Renal pelvis (tissue), 4 donors: ENCODE measurements around the gene NEXN. TPM values are rescaled to one million over a fixed set of nuclear protein-coding genes. Genes with fewer than 3 reads are reported as not detected.
"Not testable (repeated sequence)": the region's sequence is repeated elsewhere in the genome, so short reads cannot be mapped to it uniquely, and the experiment has no call there.

Experiments
- DNase-seq: peaks from one replicate; pipeline ENCODE4 v3.0.0-alpha.2; 2013
- polyA plus RNA-seq, 3 donors: library from polyadenylated mRNA; unstranded; fragments of 120-200 nt; gene quantifications; one replicate each; pipeline ENCODE4 v1.2.1, GENCODE V29; 2013; ENCODE audit not compliant: insufficient read length in 3 of 3

NEXN gene
- polyA plus RNA-seq, 3 donors = 8.0 to 13.6 (median 10.0) TPM

DNA sequence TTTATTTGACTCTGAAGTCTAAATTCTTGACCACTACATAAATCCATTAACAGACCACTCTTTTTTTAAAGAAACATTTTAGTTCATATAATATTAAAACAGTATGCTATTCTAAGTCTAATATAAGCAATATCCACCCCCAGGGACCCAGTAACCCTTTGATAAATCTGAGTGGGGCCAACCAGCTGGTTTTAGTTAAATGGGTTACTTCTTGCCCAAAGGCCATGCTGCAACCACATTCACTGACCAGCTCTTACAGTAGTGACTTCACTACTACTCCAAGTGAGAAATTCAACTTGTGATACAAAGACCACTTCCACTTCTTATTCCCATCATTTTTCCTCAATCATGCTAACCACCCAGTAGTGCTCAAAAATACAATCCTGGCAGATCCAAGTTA, 70.0 kb downstream of the NEXN start:
- no peak for DNase-seq

- no peak for DNase-seq
Measured at GRCh38 chr1:77958850-77959249, 70.4 kb downstream of the NEXN start.

DNA sequence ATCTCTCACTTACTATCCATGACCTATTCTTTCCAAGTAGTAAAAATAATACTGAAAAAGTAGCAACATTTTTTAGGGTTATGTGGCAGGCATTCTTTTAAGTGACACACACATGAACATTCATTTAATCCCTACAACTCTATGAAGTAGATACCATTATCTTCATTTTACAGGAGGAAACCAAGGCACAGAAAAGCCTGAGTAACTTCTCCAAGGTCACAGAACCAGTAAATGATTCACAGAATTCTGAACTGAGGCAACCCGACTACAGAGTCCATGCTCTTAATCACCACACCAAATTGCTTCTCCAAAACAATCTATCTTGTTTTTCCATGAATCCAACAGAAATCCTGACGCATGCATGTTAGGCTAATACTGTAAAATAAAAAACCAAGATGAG, 73.0 kb downstream of the NEXN start:
- no peak for DNase-seq

DNA sequence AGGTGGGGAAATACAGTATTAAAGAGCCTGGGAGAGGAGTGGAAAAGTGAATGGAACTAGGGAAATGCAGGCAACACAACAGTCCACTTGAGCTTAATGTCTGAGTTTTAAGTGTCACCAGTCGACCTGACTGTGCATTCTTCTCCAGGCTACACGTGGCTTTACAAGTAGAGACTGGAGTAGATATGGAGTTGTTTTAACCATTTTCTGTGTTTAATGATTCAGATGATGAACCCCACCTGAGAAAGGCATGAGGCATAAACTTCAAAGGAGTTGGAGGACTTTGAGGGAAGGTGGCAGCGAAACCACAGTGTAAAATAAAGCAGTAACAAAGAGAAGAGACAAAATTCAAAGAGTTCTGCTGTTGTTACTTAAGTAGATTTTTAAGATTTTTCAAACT, 77.9 kb downstream of the NEXN start:
- DNase-seq = no peak

DNA sequence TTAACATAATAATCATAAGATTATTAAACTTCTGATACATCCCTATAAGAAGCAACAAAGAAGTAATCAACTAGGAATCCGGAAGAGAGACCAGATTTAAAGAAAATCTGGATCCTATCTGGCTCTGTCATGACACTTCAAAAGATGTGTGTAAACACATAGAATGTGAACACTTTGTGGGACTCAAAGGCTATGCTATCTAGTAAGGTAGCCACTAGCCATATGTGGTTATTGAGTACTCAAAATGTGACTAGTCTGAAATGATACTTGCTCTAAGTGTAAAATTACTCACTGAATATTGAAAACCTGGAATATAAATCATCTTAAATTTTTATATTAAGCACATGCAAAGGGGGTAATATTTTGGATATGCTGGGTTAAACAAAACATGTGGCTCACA, 81.8 kb downstream of the NEXN start:
- no peak for DNase-seq

DNA sequence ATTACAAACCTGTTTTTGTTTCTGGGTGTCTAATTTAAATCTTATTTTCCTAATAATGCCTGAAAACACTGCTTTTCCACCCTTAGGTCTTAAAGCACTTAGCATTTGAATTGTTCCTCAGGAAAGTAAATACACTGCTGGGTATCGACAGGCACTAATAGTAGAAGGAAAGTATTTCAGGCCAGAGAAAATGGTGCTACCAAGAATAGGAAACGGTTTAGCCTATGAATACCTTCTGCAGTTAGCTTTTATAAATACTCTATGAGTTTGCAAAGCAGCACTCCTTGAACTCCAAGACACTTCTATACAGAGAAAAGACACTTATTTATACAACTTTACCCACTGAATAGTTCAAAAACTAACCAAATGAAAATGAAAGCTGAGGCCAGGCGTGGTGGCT, 83.7 kb downstream of the NEXN start:
- DNase-seq = no peak

DNA sequence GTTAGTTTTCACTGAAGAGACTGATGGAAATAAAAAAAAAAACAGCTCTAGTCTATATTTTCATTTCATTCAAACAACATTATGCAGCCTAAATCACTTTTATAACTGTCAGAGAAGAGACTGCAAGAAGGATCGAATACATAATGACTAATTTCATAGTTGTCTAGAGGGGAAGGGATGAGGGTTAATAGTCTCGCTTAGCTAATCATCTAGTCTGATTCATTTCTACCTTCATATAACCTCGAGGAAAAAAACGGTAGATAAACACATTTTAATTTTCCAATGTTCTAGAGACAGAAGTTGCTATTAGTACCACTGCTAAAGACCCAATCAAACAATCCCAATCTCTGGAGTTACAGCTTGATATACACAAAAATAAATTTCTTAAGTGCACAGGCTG, 87.0 kb downstream of the NEXN start:
- no peak for DNase-seq

DNA sequence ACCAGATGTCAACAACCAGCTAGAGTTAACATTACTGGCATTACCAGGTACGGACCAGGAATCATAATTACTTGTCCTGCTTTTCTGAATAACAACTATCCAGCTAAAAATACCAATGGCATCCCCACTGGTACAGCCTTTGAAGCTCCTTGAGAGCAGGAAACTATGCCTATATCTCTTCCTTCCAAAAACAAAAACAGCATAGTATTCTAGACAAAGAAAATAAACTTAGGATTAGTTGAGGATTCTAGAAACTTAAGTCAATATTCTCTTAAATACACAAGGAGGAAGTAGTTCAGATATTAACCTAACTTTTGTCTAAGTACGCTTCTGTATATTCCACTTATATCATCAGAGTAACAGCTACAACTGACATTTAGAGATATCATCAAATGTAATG, 87.5 kb downstream of the NEXN start:
- DNase-seq = no peak

GRCh38 chr1:77976433-77977076, 88.1 kb downstream of the NEXN start:
- DNase-seq = no peak

DNA sequence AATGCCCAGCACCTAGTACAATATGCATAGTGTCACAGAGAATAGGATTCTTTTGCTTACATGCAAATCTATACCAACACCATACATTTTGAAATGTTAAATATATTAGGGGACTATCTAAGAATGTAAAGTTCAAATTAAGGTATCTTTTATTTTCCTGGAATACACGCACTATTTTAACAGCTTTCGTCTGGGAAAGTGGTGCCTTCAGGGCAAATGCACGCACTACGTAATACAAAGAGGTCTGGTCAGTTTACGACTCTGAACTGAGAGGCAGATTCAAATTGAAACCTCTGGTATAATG, 89.5 kb downstream of the NEXN start:
- no peak for DNase-seq

DNA sequence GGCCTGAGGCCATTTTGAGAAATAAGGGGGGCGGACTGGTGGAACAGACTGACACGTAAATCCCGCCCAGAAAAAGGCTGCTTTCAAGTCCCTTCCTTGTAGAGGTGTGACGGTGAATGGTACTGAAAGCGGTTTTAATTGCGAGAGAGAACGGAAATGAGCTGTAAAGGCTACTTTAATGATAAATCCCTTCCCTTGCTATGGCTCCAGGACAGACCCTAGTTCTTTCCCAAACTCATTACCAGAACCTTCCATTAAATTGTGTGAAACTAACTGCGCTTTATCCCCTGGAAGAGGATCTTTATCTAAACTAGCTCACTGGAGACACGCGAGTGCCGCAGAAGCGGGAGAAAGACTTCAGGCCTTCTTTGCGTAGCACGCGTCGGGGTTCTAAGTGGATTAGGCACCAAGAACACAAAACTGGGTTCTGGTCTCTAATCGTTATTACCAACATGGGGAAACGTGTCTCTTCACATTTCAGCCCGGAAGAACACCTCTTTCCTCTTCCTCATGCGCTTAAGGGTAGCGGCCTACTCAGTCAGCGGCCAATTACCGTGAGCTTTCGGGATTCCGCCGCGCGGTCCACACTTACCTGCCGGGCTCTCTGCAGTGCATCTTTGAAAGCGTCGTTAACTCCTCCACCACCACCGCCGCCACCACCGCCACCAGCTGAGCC, 90.0 kb downstream of the NEXN start:
- peak; percentile 92 for DNase-seq

DNA sequence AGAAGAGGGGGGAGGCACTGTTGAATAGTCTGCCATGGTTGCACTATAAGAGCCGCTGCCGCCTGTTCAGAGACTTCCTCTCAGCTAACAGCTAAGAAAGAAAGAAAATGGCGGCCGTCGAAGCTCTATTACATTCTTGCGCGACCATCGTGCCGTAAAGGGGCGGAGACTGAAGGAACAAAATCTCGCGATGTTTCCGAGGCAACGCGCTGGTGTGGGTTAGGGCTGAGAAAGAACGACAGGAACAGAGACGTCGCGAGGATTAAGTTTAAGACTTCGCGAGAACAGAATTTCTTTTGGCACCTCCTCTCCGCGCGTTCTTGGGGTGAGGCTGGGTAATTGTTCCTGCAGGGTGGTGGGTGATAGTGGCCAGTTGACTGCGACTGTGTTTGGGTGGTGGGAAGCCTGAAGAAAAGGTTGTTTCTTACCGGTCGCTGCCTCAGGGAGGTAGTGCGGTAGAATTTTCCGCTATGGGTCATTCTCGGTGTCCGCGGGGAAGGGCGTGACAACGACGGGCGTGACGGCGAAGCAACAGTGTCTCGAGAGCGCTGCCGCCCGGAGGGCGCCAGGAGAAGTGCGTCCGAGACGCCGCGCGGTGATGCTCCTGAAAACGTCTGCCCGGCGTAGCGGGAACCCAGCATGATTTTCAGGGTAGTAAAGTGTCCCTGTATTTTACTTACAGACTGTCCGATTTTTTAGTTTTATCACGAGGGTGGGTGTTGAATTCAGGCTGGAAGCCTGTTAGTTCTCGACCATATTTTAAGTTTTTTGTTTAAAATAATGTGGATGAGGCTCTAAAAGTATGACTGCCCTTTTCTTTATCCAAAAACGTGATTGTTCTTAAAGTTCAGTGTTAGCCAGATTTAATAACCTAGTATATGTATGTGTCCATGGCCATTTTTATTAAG, 90.8 kb downstream of the NEXN start, which contains the start of gene FUBP1:
TSS of gene FUBP1 (minus strand) at position 104 of the 908 bp plus-strand sequence. CDS start at position 36, 68 bp downstream.
- peak; percentile 99 for DNase-seq

- DNase-seq = not testable (repeated sequence)
Measured at GRCh38 chr1:77983352-77983996, 95.0 kb downstream of the NEXN start.

DNA sequence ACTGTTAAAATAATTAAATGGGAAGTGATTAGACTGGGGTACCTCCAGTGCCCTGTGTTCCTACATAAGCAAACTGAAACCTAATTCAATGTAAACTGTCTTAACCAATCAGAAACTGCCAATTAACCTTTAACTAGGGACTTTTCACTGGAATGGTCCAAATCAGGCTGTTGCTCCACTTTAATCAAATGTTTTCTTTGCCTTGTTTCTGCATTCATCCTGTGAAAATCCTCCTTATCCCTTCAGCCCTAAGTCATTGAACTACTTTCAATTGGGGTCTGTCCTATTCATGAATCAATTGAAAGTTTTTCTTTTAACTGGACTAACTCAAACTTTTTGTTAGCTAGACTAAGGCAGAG, 95.6 kb downstream of the NEXN start:
- DNase-seq = no peak

DNA sequence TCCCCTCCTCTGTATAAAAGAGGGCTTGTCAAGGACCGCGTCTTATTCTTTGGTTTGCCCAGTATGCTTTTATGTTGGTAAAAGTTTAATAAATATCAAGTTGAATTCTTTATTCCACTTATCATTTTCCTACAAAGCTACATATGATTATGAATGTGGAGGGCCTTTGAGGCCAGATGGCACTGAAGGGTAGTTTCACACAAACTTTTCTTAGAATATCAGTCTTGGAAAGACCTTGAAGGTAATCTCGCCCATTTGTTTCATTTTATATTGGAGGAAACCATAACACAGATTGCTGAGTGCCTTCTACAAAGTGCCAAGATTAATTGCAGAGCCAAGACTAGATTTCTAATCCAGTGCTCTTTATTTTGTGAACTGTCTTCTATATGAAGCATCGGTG, 96.2 kb downstream of the NEXN start:
- DNase-seq = no peak

GRCh38 chr1:77986810-77987209, 98.4 kb downstream of the NEXN start:
- no peak for DNase-seq

- no peak for DNase-seq
Measured at GRCh38 chr1:77987919-77988318, 99.5 kb downstream of the NEXN start.

- DNase-seq = no peak
Measured at GRCh38 chr1:77989744-77990143, 101.3 kb downstream of the NEXN start.

GRCh38 chr1:77990629-77991204, 102.3 kb downstream of the NEXN start:
- no peak for DNase-seq

DNA sequence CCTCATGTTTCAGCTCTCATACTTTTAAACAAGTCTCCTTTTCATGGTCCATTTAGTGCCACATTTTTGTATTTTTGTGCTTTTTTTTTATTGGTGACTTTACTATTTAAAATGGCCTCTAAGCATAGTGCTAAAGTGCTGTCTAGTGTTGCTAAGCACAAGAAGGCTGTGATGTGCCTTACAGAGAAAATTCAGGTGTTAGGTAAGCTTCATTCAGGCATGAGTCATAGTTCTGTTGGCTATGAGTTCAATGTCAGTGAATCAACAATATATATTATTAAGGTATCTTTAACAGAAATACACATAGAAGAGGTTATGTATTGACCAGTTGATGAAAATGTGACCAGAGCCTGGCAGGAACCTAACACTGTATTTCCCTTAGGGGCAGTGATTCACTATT, 103.2 kb downstream of the NEXN start:
- DNase-seq = no peak
